ENCODE data around the gene TGFBR1. TPM values are rescaled to one million over a fixed set of nuclear protein-coding genes. Genes with fewer than 3 reads are reported as not detected.

TGFBR1 gene
- polyA plus RNA-seq, 10 donors: 20.9 to 33.7 (median 26.0) TPM

DNA sequence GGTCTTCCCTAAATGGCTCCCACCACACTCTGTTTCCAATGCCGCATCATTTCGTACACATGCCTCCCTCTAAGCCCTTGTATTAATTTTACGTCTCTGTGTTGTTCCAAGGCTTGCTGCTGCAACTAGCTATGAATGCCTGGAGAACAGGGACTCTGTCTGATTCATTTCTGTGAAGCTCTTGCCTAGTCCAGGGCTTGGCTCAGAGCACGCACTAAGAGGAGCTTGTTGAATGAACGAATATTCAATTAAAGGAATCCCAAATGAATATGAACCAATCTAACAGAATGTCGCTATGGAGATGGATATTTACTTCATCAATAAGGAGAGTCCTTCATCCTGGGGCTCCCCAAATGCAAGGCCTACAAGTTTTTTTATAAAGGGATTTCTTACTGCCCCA is 55.3 kb downstream of the TGFBR1 start:
- DNase-seq: no peak

DNA sequence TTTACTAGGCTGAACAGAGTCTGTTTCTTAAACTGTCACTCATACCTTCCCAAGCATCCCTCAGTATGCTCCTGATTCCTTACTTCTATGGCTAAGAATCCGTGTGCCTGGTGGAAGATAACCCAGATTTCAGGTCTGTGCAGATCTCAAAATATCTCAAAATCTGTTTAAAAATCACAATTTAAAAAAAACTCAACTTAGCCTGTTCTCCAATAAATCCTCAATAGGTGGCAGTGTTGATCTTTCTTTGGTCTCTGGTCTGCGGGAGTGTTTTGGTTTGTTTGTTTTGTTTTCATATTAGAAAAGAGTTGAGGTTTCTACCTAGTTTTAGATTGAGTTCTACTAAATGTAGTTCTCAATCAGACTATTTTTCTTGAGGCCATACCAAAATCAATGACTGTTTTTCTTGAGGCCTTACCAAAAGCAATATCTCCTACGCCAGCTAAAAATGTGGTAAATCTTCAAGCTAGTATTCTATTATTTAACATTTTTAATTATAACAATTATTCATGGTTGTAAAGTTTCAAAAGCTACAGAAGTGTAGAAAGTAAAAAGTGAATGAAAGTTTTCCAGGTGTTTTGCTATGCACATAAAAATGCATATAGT is 57.9 kb downstream of the TGFBR1 start:
- peak; percentile 34 to 67 (median 42) for DNase-seq

DNA sequence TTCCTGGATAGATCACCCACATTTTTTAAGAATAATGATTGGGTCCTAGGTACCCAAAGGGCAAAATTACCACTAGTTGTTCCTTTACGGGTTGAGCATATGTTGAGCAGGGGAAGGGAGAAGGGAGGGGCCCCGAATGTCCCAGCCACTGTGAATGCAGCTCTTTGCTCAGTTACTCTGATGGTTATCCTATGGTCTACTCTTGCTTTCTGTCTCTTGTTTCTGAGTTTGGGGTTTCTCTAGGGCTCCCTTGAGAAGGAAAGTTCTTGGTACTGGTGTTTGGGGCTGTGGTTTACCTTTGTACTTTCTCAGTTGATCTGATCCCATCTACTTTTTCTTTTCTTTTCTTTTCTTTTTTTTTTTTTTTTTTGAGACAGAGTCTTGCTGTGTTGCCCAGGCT is 61.2 kb downstream of the TGFBR1 start:
- DNase-seq: no peak

DNA sequence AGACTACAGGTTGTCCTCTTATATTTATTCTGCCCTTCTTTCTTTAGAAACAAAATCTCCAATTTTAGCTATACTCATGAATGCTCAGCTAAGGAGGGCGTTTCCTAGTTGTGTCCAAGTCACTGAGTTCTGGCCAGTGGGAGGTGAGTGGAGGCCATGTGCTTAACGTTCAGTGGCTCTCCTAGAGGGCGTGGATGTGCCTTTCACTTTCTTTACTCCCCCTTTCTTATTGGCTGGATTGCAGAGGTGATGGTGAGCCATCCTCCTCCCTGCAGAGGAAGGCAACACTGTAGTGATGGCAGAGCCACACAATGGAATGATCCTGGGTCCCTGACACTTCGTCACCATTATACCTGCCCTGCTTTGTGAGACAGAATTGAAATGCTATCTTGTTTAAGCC is 62.2 kb downstream of the TGFBR1 start:
- DNase-seq: no peak

DNA sequence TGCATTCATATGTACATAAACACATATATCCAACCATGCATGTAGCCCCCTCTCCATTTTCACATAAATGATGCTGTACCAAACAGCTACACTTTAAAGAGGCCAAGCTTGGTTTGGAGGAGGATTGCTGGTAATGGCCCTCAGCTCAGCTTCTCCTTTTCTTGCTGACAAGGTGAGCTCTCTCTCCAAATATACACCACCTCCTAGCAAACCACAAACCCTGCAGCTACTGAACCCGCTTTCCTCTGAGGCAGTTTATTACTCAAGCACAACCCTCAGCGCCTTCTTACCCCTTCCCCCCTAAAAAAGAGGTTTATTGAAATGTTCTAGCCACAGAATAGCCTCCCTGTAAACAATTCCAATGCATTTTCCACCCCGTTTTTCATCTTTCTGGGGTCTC is 62.8 kb downstream of the TGFBR1 start:
- DNase-seq: no peak

DNA sequence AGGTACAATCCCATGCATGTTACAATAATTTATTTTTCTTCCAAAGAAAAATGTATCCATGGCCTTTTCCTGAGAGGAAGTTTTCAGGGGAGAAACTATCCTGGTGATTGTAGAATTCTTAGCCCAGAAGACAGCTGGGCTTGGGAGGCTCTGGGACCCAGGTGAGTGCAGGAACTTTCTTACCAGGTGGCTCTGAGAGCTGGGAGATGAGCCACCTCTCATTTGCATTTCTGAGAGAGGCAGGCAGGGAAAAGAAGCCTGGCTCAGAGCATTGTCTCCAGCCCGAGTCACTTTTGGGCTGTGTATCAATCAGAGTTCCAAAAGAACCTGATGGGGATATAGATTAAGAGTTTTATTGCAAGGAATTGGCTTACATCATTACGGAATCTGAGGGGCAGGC is 64.2 kb downstream of the TGFBR1 start:
- no peak for DNase-seq

DNA sequence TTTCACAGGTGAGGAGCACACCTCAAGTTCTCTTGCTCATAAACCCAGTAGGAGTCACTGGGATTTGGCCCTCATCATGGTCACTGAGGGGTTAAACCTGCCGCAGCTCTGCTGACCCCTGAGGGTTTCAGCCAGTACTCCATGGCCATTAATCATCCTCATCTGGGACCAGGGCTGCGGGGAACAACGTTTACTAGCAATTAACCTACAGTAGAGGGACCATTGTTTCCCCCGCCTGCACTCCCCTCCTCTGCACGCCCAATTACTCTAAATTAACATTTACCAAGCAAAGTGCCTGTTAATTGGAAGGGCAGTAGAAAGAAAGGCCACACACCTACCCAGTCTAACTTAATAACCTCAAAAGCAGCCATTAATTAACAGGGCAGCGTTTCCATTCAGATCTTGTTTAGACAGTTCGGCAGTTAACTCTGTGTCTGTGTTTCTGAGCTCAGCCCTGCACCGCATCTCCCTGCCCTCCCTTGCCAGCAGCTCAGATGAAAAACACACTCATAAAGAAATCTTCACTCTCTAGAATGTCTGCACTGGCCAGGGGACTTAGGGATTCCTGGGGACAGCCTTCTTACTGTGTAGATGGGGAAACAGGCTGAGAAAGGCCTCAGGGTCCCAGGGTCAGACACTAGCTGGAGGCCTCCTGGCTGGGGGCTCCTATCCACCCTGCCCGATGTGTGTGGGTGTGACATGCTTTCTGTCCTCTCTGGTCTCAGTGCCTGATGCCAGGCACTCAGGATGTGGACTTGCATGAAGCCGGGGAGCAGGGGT is 65.3 kb downstream of the TGFBR1 start:
- DNase-seq: no peak

DNA sequence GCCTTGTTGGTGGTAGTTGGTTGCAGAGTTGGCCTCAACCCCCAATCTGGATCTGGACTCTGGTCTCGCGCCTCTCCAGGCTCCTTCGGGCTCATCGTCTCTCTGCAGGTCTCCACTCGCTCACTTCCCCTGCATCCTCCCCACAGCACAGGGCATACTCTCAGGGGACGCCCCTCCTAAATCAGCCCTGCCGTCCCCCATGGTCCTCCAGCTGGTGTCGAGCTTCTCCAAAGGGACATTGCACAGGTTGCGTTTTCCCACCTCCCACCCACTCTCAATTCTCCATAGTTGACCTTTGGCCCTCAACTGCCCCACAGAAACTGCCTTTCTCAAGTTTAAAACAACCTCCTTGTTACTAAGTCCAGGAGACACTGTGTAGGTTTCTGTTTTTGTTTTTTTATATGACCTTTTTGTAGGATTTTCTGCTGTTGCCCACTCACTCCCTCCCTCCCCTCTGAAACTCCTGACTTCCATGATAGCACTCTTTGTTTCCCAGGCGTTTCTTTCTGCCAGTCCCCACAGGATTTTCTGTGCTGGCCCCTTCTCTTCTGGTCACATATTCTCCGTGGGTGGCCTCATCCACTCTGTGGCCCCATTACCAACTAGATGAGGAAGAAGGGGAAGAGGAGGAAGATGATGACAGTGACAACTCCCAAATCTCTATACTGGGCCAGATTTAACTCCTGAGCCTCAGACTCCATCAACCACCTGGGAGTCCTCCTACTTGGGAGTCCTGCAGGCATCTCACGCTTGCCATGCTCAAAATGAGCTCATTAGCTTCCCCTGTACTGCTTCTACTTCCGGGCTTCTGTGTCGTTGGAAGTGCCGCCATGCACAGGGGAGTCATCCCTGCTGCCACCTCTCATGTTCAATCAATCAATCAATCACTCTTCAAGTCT is 66.6 kb downstream of the TGFBR1 start:
- no peak for DNase-seq

DNA sequence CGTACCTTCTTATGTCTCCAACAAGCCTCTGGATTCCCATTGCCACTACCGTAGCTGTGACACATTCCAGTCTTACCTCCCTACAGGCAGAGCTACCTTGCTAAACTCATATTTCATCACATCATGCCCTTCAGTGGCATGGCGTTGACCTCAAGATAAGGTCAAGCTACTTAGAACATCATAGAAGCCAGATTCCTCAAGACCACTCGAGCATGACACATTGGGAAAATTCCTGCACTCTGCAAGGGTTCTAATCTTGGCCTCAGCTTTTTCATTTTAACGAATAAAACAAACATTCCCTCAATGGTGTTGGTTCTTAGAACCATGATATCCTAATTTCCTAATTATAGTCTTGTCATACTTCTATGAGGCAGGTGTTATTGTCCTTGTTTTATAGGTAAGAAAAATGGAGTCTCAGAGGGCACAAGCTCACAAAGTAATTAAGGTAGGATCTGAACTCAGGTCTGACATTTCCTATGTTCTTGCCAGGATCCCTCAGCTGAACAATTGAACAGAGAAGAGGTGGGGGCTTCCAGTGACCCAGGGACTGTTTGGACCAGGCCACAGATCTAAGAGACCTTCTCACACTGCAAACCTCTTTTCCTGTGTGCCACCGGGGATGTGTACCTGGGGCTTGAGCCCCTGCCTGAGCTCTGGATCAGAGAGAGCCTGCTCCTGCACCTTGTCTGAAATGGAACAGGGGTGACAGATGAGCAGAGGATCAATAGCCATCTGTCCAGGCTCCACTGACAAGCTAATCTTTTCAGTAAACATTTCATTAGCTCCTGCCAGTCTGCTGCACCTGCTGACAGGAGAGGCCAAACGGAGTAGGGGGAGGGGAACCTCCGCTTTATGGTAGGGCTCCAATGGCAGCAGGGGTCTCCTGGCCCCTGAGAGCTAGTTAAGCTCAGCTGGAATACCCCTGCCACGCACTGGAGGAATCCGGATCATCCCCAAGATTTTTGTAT is 67.5 kb downstream of the TGFBR1 start:
- no peak for DNase-seq

DNA sequence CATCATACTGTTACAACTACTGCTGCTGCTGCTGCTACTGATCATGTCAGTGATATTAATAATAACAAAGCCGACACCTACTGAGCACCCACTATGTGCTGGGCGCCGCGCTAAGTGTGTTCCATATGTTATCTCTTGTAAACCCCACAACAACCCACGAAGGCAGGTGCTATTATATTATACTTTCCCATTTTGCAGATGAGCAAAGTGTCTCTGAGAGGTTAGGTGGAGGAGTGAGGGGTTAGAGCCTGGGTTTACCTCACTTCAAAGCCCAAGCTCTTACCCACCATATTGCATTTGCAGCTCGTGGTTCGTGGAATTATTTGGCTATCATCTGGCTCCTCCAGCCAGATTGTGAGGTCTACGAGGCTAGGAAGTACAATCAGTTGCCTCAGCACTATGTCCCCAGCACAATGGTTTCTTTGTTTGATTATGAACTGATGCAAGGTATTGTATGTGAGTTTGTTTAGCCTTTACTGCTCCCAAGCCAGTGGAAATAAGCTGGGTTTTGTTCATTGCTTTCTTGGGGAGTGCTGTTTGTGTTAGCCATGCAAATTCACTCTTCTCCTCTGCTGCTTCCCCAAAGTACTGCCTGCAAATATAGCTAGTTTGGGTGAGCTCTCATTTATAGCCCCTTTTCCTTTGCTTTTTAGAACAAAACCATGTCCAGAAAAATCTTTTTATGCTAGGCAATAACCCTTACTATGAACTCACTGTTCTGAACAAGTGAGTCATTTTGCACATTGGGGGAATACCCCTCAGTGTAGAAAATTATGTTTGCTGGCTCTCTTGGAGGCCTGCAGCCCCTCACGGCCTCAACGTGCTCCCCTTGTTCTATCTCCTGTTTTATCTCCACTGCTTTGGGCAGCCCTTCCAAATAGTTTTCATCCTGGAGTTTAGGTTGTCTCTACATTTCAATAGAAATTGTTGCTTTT is 68.9 kb downstream of the TGFBR1 start:
- no peak for DNase-seq

DNA sequence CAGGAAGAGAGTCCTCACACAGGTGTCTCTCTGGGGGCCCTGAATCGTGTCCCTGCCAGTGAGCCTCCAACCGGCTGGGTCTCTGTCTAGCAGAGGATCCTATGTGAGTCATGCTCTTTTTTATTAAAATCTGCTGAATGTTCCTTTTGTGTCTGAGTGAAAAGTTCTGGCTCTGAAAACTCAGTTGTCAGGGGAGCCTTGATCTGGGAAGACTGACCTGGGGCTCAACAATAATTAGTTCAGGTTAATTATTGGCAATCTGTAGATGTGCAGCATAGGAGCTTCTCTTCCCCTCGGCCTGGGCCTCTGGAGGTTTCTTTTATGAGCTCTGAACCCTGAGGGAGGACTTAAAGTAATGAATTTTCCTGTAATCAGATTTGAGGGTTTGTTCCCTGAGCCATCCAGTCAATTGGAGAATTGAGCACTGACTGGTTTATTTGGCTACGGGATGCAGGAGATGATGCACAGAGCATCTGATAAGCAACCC is 71.7 kb downstream of the TGFBR1 start:
- DNase-seq: no peak

DNA sequence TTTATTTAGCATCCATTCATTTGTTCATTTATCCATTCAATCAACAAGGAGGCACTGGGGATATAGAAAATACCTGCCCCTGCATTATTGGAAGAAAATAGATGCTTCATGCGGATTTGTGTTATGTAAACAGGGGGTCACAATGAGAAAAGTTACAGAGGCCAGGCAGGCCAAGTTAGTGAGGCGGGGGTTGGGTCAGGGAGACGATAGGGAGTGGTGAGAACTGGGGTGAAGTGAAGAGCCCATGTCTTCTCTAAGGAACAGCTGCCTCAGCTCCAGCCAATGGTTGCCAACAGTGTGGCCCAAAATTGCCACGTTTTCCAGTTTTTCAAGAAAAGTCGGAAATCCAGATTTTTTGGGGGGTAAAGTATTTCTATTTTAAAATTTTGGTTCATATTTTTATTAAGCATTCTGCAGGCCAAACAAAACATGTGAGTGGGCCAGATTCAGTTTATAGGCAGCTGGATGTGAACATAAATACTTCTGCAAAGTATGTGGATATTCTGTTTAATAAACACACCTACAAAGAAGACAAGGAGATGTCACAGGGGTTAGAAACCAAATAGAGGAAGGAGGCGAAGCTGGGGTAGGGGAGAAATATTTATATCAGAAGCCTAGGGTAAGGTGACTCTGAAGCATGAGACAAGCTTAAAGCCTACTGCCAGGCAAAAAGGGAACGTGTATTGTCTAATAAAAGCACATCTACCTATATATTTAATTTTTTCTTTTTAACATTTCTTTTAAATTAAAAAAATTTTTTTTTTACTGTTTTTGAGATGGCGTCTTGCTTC is 72.9 kb downstream of the TGFBR1 start:
- no peak for DNase-seq

DNA sequence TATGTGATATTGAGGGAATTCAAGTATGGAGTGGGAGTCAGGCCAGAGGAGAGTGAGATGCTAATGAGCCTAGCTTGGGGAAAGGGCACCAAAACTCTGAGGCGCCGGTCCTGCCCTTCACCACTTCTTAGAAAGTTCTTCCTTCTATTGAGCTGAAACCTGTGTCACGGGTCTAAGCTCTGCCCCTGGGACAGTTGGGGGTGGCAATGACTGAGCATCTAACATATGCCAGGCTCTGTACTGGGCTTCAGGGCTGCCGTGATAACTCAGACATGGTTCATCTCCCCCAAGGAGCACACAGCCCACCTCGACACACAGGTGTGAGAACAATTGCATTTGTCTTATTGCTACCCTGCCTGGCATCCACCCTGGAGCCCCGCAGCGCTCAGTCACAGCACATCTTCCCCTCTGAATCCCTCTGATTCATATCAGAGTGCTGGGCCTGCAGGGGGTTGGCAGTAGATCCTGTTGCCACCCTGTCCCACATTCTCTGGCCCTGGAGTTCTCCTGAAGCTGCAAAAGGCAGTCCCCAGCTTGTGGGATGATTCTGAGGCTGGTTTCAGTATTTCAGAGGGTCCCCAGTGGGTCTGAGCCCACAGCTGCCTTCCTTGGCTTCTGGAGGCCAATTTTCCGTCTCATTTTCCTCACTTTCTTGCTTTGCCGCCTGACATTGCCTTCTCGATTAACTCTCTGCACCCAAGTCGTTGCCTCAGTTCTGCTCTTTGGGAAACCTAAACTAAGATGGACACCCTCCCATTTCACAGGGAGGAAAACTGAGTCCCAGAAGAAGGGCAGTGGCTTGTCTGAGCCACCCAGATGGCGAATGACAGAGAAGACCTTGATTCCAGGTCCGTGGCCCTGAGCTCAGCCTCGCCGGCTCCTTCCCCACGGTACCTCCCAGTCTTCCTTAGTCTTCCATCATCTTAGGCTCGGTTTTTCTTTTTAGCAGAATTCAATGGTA is 74.3 kb downstream of the TGFBR1 start:
- no peak for DNase-seq

DNA sequence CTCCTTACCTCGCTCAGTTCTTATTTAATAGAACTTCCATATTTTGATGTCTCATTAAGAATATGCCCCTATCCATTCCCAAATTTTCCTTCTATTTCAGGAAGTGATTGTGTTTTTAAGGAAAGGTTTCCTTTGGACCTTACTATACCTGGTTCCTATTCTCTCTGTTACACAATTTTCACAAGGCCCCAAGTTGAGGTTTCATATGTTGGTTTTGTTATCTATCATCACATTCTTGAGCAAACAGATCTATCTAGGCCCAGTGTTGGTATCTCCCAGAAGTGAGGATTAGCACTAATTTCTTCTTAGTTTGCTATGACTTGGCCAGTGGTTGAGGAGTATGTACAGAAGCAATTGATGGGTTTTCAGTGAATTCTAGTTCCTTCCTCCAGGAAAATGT is 75.3 kb downstream of the TGFBR1 start:
- DNase-seq: no peak

DNA sequence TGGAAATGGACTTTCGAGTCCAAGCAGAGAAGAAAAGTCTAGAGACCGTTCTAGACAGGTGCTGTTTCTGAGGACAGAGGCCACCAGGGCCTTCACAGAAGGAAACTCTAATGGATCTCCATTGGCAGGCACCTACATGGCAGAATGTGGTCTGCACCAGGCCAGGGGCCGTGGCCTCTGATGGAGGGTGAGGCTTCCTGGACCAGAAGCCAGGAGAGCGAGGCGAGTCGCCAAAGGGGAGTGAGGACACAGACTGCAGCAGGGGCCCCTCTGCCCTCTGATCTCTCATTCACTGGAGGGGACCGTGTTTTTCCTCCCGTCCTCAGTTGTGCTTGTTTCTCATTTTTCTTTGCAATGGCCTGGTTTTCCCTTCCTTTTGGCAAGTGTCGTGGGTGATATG is 75.7 kb downstream of the TGFBR1 start:
- no peak for DNase-seq

DNA sequence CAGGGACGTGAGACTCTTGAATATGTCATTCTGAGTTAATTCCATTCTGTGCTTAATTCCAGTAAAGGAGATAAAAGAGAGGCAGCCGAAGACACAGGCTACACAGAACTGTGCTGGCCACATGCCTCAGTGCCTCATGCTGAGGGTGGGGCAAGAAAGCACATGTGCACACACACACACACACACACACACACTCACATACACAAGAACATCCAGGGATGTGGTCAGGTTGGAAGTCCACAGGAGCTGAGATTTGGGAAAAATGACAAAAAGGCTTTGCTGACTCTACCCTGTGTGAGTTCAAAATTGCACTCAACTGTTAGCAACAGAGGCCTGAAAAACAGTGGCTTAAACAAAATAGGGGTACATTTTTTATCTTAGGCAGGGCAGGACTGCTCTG is 76.3 kb downstream of the TGFBR1 start:
- no peak for DNase-seq

DNA sequence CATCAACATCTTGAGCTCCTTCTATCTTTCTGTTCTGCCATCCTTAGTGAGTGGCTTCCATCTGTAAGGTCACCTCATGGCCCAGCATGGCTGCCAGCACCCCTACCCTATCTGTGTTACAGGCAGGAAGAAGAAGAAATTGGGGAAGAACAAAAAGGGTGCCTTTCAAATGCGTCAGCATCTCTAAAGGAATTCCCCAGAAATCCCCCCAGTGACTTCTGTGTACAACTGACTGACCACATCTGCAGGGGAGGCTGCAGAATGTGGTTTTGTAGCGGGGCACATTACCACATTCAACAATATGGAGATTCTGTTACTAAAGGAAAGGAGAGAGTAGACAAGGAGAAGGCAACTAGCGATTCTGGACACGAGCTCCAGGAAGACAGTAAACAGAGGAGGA is 76.7 kb downstream of the TGFBR1 start:
- DNase-seq: peak in 1 of 3 donors; percentile 17

DNA sequence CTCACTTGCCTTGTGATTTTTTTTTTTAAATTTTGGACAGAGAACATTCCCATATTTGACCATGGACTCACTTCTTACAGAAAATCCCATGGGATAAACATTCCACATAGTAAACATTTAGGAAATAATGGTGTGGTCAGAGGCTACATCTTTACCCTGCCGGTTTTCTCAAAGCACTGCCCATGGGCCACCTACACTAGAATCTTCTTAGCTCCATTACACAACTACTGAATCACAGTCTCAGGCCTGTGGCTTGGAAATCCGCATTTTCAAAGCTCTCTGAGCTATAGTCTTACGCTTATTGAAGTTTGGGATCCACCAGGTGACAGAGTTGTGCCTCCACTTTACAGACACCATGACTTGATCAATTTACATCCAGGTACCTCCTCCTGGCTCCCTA is 77.4 kb downstream of the TGFBR1 start:
- DNase-seq: no peak
